HG03139 (cell line): Measurements from ENCODE around the gene TBC1D8.

Source experiments
- ATAC-seq: cut with Tn5 transposase; IDR thresholded peaks from one replicate; pipeline ENCODE4 v1.9.1; 2021; ENCODE audit not compliant: unreplicated experiment

The TBC1D8 gene

DNA sequence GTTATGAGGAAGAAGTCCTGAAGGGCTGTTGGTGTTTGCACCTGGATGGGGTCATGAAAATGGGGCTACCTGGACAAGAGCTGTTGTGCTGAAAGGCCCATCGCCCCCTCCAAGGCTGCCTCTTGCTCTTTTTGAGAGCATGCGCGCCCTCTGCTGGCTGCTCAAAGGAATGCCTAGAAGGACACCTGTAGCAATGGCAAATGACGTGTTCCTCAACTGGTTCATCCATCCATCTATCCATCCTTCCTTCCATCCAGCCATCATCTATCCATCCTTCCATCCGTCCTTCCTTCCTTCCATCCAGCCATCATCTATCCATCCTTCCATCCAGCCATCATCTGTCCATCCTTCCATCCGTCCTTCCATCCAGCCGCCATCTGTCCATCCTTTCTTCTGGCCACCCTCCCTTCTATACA lies 166.3 kb downstream of the TBC1D8 start:
- no peak for ATAC-seq

DNA sequence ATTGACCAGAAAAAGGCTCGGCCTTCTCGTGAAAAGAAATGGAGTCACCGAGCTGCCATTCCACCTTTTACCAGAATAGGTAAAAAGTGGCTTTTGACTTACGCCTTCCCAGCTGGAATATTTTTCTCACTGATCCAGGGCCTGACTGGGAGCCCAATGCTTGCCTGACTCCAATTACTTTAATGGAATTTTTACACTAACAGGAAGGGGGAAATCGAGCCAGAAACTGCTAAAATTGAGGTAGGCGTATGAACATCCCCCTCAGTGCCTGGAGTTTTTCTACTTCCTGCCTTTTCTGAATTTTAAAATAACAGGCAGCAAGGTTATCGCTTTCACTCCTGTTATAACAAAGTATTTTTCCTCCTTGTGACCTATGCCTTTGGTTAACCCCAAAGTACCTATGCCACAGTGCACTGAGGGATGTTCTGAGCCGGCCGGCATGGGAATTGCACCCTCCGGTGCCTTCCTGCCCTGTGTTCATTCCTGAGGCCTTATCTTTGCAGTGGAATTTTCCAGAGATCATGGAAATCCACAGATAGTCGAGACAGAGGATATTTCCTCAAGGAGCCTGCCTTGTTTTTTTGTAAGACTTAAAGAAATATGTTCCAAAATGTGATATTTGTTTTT lies 167.4 kb downstream of the TBC1D8 start:
- no peak for ATAC-seq

DNA sequence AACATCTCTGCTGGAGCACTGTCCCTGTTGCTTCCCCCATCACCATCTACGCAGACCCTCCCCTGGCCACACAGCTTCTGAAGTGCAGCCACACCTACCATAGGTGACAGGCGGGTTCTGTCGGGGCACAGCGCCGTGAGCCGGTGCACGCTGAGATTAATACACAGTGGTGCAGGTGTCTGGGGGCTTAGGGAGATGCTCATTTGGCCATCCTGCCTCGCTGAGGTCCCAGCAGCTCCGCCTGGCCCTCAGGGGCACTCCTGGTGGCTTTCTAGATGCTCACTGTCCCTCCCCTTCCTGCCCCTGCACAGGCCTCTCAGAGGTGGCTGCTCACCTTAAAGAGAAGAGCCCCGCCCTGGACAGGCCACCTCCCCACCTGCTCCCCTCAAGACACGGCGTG lies 168.0 kb downstream of the TBC1D8 start:
- no peak for ATAC-seq

DNA sequence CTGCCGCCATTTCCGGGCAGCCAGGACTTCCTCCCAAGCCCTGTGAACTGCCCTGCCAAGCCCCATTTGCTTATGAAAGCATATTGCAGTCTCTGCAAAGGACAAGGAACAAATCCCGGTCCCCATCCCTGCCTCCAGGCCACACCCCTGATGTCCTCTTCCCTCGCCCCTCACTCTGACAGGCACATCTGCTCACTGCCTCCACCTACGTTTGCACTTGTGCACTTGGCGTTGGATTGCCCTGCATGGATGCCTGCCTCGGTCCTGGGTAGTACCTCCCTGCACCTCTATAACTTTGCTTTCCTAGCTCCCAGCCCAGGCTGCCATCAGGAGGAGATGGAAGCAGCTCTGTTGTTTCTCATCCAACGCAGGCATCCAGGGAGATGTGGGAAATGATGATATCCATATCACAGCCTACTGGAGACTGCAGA lies 168.7 kb downstream of the TBC1D8 start:
- ATAC-seq, result no peak

DNA sequence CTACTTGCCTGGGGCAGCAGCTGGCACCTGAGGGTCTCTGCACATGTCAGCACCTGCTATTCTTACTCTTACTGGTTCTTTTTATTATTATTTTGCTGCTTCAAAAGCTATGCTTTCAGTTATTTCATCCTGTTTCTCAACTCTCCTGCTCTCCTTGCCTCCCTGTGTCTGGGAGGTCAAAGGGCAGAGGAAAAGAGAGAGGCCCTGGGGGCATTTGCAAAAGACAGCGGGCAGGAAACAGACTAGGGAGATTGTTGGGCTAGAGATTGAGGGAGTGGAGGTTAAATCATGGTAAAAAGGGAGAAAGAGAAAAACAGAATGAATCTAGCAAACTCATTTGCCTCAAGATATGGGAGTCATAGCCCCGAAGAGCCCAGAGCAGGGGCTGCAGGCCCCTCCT lies 170.2 kb downstream of the TBC1D8 start:
- ATAC-seq, result no peak

DNA sequence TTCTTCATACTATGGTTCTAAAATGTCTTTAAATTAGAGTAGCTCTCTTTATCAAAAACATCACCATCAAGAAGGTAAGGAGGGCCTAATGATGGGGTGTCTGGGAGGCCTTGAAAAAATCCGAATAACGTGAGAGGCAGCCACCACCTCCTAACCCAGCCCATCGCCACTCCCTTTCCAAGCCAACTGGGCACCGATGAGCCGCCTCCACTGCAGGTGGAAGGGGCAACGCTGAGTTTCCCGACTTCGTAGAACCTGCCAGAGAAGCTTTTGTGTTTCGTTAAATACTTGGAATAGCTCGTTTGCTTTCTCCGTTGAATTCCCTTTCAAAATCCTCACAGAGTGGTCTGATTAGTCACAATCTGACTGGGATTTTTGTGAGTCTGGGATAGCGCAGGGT lies 171.1 kb downstream of the TBC1D8 start:
- ATAC-seq, result no peak

DNA sequence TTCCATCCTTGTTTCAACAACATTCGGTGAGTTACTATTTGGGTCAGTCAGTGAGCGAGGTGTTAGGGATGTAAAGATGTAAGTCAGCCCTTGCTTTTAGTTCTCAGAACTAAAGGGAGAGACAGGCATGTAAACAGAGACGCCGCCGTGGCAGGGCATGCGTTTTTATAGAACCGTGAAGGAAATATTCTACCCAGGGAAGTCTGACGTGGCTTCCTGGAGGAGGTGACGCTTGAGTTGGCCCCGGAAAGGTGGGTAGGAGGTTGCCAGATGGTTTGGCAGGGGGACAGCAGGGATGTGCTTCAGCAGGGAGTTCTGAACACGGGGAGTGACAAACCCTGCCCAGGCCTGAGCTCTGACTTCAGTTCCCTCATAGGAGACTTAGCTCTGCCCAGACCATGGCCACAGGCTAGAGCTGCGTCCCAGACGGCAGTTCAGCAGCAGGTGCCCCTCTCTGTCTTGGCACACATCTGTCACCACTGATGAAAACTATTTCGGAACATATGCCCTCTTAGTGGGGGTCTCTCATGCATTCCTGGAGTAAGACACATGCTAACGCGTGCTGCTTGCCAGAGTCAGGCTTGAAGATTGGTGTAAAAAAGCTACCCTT lies 172.5 kb downstream of the TBC1D8 start:
- ATAC-seq, result no peak

DNA sequence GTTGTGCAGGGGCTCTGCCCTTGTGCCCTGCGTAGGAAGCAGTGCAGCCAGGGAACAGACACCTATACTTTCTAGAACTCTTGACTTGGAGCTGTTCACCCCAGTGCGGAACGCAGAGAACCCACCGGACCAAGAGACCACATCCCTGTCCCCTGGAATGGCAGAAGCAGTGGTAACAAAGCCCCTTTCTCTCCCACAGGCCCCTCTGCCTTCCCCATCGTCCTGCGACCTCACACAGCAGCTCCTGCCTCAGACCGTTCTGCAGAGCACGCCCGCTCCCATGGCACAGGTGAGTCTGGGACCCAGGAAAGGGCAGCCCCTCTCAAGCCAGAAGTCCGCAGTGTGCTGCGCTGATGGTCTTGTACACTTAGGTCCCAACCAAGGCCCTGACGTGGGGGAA lies 173.7 kb downstream of the TBC1D8 start:
- ATAC-seq, result no peak

DNA sequence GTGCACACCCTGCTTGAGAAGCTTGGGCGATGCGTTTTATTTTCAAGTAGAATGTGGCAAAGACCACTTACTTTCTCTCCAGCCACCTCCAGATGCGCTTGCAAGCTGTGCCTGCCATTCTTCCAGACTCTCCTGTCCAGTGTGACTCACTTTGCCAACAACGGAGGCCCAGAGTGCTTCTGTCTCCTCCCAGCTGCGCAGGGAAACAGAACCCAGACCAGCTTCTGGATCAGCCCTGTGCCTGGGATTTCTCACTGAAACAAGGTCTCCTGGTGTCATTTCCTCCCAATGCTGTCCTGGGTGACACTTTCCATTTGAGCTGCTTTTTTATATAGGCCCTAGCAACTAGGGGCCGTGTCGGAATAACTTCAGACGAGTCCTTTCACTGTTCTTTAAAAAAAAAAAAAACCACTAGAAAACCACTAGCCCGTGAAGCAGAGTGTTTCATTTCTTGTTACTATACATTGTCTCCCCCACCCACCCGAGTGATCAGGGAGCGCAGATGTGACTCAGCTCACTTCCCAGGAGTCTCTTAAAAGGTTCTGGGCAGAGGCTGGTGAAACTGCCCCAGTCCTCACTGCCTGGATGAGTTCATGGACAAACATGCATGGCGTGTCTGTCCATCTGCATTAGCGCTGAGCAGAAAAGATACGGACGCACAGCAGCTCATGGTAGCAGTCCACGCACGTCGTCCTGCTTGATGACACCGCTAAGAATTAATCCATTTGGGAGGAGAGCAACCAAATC lies 174.4 kb downstream of the TBC1D8 start:
- ATAC-seq, result no peak

DNA sequence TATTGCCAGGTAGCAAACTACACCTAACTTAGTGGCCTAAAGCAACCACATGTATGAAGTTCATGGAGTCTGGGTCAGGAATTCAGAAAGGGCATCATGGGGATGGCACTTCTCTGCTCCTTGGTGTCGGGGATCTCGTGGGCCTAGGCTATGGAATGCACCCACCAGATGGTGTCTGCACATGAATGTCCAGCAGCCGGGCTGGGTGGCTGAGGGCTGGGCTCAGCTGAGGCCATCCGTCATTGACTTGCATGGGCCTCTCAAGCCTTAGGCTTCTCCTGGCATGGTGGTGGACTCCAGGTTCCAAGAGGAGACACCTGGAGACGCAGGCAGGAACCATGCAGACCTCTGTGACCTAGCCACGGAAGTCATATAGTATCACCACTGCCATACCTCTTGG lies 175.1 kb downstream of the TBC1D8 start:
- no peak for ATAC-seq

DNA sequence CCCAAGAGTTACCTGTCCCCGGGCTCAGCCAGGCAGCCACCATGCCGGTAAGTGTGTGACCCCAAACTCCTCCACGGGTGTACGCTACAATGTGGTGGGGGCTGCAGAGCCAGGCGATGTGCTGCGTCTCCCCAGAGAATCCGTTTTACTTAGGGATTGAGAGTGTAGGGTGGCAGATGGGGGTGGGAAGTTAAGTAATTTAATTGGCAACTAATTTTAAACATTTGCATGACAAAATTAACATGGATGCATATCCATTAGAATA lies 175.7 kb downstream of the TBC1D8 start:
- ATAC-seq, result no peak

DNA sequence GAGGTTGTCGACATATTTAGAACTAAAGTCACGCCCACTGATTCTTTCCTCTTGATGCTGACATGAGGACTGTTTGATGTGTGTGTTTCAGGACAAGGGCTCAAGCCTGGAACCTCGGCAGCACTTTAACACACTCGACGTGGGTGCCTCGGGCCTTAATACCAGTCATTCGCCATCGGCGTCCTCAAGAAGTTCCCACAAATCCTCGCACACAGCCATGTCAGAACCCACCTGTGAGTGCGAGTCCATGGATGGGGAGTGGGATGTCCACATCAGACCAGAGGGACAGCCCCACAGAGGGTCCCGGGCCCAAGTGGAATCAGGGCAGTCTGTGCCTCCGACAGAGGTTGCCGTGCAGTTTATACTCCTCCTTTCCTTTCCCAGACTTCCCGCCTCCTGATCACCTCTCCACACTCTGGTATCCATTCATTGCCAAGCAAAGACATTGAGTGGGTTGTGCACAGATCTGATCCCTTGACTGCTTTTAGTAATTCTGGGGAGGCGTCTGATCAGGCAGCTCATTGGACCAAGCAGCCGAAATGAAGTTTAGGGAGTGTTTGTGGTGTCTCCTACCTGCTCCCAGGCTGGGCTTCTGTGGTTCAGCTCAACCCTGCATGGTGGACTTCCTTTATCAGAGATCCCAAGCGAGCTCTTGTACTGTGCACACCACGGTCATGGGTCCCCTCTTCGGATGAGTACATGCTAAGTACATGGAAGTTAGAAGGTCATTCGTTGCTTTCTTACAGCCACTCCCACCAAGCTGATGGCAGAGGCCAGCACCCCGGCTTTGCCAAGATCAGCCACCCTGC lies 176.3 kb downstream of the TBC1D8 start:
- no peak for ATAC-seq

DNA sequence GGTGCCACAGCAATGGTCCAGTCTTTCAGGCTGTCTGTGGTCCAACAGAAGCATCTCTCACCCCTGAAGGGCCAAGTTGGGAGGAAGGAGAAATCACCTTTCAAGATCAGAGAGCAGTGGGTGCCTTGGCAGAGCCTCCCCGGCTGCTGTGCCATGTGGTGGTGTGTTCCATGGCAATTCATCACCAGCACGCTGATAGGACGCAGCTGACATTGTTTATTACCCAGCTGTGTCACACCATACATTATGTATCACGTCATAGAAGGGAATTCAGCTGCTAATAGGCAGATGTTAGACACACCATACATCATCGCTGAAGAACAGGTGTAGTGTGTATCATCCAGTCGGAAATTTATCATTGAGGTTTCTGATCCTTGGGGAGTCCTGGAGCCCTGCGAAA lies 178.7 kb downstream of the TBC1D8 start:
- no peak for ATAC-seq

DNA sequence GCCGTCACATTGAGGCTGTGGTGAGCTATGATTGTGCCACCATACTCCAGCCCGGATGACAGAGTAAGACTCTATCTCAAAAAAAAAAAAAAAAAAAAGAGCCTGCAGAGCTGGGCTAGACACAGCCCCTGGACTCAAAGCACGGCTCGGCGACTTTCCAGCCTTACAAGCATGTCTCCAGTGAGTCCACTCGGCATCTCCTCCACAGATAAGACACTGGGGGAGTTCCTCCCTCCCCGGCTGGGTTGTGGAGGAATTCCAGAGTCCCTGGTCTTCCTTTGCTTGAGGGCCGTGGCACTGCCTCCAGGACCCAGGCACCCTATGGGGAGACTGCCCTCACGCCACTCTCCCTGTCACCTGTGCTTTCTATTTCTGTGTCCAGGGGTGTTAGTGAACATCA lies 180.0 kb downstream of the TBC1D8 start:
- ATAC-seq, result no peak

DNA sequence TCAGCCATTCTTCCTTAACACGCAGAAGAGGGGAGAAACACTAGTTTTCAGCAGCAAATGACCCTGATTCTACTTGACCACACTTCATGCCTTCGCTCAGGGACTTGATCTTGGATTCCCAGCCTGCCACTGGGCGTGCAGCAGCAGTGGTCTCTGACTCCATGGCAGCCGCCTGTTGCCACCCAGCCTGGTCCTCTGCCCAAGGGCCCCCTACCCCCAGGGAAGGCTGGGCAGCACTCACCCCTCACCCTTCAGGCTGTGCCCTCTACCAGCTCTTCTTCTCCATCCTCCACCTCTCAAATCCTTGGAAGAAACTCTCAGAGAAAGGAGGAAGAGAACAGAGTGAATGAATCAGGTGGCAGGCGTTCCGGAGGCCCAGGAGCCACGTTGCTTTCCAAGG lies 181.2 kb downstream of the TBC1D8 start:
- ATAC-seq, result no peak

DNA sequence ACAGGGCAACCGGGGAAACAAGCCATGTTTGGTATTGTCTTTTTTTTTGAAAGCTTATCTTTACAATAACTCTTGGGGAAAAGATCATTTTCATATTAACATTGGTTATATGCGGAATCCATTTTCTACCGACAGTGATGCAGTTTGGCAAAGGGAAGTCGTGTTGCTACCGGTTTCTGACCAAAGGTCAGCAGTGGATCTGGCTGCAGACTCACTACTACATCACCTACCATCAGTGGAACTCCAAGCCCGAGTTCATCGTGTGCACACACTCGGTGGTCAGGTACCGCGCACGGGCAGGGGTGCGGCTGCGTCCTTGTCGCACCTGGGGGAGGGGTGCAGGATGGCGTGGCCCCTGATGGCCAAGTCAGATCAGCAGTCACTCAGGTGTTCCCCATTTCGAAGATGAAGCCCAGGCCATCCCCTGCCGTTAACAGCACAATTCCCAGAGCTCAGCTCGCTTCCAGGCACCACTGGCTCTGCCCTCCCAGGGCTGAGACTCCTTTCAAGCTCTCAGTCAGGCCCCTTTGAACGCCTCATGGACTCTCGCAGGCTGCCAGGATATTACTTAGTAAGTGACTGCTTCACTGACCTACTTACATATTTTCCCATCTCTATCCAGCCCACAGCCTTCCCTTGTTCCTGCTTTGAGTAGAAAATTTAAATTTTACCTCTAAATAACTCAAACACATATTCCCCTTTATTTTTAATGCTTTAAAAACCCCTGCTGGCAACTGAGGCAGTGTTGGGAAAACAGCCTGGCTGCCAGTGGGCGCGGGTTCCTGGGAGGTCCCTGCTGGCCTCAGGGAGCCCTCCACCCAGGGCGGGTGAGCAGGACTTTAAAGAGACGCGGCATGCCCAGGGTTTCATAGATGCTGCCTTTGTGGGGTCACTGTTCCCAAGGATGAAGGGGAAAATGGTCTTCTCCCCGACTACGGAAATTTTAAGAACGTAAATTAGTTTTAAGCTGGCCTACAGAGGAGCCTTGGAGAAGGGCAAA lies 182.7 kb downstream of the TBC1D8 start:
- no peak for ATAC-seq

DNA sequence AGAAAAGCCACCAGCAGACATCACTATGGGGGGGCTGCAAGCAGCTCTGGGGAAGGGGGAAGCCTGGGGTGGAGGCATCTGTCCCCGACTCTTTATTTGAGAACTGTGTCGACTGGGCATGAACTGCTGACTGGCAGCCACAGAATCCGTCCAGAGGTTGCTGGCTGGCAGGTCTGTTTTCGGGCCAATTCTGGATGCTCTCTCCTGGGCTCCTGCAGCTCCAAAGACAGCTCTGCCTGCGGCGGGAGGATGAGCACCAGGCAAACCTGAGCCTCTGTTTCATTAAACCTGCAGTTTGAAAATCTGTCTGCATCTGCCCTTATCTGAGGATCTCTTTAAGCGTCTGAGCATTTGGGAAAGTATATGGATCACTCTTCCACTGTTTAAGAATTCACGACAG lies 183.5 kb downstream of the TBC1D8 start:
- ATAC-seq, result no peak

DNA sequence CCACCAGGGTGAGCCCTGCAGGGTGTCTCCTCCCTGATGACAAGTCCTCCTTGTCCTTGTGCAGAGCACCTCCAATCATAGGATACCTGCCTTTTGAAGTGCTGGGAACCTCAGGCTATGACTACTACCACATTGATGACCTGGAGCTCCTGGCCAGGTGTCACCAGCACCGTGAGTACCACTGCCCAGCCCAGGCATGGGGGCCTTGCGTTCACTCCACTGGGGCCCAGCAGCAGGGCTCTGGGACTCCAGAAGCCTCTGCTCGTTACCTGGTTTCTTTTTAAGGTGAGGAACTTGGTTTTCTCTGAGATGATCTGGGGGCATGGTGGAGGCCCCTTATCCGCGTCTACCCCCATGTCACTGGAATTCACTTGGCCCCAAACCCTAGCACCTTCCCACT lies 185.6 kb downstream of the TBC1D8 start:
- ATAC-seq, result no peak

DNA sequence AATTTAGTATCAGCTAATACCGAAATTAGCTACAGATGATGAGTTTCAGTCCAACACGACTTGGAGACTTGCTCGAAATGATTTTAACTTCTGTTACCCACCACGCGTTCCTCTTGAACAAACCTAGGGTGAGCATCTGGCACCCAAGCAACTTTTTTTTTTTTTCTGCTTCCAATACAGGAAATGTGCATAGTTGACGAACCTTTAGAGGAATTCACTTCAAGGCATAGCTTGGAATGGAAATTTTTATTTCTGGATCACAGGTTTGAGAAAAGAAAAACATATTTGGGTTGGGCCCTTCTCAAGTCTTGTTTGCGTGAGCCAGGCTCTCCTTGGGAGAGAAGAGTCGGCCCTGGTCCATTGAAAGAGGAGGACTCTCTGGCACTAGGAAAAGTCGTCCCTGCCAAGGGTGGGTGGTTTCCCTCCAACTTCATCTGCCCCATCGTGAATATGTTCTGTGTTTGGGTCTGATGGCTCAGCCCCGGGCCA lies 186.5 kb downstream of the TBC1D8 start:
- ATAC-seq, result no peak

DNA sequence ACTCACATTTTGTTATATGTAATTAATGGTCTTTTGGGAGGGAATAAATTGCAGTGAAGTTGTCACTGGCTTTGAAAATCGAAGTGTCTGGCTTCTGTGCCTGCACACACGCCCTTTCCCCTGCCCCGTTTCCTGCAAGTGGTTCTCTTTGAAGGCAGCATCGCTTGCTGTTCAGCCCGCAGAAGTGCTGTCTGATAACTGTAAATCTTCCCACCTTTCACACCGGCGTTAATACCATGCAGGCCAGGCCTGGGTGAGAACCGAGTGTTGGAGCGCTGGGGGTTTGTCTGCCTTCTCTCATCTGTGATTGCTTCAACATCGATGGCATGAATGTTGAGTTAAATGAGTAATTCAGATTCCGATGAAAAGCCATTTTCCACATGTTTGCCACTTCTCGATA lies 187.0 kb downstream of the TBC1D8 start:
- ATAC-seq, result no peak

DNA sequence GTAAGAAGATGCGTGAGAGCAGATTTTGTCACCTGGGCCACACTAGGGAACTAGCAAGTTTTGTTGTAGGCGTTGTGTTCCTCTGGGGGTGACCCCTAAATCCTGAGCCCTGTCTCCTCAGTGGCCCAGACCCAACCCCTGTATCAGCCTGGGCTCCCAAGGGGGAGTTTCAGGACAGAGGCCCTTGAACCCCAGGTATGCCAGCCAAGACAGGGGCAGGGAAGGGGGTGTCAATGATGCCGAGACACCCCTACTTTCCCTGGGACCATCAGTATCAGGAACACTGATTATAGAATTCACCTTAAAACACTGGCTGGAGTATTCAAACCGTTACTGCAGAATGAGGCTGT lies 188.2 kb downstream of the TBC1D8 start:
- no peak for ATAC-seq
